NOMO-1 treated with dmso at 0.1 percent for 144 hours (cell line): ENCODE data around the gene SKAP1.
"Not testable (repeated sequence)": the region's sequence is repeated elsewhere in the genome, so short reads cannot be mapped to it uniquely, and the experiment has no call there.

Experiments
- DNase-seq: peaks from one replicate; lab custom pipeline; 2025; ENCODE audit not compliant: unreplicated experiment; lab: John Stamatoyannopoulos, UW

SKAP1 gene

DNA sequence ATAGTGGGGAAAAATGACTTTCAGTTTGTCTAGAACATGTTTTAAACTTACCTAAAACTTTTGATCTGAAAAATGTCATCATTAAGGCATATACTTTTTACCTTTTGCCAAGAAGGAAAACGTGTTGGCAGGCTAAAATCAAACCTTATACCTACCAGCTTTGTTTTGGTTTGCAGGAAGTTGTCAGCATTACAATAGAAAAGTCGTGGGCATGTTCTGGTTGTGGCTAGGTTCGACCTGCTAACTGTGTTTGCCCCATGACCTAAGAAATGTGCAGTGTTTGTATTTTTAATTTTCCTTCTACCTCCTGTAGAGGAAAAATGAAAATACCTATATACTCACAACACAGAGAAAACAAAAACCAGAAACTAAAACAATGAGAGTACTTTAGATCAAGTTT, 13.0 kb downstream of the SKAP1 start:
- DNase-seq, result no peak

DNA sequence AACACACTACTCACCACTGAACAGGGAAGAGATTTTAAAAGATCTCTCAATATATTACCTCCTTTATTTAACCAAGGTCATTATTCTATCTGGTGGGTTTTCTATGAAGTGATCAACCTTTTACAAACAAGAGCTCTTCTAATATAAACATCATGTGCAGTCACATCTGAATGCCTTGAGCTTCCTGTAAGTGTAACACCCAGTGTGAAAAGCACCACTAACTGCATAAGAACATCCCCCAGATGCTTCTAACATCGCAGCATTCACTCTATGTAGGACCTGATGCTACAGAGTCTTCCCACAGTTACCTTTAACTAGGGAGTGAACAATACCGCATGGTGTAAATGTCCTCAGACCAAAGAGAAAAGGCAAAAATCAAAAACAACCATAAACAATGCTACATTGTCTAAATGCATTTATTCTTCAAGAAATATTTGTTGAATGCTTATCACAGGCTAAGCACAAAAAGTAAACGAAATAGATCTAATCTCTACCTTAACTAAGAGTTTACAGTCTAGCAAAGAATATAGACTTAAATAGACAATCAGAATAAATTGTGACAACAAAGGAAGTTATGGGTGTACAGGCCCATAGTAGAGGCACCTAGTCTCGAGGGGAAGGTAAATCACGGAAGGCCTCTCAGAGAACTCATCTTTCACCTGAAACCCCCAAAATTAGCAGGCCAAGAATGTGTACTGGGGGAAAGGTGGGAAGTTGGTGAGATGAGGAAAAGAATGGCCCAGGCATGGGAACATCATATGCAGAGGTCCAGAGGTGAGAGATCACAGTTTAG, 16.2 kb downstream of the SKAP1 start:
- no peak for DNase-seq

- DNase-seq, result no peak
Measured at GRCh38 chr17:48412841-48413240, 17.2 kb downstream of the SKAP1 start.

DNA sequence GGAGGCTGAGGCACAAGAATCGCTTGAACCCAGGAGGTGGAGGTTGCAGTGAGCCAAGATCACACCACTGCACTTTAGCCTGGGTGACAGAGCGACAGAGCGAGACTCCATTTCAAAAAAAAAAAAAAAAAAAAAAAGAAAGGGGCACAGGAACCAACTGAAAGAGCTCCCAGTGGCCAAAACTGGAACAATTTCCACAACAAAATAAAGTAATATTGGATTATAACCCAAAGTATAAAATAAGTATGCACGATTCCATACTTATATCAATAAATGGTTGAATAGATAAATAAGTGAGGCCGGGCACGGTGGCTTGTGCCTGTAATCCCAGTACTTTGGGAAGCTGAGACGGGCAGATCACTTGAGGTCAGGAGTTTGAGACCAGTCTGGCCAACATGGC, 19.2 kb downstream of the SKAP1 start:
- not testable (repeated sequence) for DNase-seq

DNA sequence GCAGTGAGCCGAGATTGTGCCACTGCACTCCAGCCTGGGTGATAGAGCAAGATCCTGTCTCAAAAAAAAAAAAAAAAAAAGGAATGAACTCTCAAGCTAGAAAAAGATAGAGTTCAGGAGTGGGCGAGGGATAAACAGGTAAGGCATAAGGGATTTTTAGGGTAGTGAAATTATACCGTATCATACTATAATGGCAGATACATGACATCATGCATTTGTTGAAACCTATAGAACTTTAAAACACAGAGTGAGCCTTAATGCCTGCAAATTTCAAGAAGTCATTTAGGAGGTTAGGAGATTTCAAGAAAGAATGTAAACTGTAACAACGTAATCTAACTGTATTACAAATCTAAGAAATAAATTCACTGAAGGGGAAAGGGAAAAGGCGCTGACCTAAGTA, 20.4 kb downstream of the SKAP1 start:
- DNase-seq, result no peak

- DNase-seq, result no peak
Measured at GRCh38 chr17:48406936-48407567, 23.0 kb downstream of the SKAP1 start.

DNA sequence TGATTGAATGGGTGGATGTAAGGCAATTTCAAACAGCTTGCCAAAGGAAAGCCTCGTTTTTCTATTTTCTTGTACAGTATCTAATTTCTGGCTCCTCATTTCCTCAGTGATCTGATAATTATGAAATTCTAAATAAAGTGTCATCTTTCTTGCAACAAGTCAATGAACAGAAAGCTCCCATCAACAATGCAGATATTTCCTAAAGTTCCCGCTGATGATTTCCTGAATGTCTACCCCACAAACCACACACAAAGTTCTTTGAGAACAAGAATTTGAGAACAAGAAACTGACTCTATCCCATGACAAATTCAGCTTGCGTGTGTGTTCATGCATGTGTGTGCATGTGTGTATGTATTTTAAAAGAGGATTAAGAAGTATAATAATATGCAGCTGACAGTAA, 35.2 kb downstream of the SKAP1 start:
- no peak for DNase-seq

DNA sequence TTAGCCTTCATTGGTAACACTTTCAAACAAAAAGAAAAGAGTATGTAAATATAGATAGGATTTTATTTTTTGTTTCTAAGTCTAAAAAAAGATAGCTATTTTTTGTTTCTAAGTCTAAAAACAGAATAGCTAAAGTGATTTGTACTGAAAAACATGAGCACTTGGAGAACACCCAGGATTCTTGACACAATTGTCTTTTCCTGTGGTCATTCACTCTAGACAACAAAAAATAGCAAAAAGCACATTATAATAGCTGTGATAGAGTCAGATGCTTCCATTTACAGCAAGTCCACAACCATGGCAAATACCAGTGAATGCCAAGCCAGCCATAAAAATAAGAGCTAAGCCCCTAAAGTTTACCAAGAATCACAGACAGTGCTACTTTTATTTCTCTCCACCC, 36.7 kb downstream of the SKAP1 start:
- DNase-seq, result no peak

- no peak for DNase-seq
Measured at GRCh38 chr17:48392857-48393256, 37.2 kb downstream of the SKAP1 start.

DNA sequence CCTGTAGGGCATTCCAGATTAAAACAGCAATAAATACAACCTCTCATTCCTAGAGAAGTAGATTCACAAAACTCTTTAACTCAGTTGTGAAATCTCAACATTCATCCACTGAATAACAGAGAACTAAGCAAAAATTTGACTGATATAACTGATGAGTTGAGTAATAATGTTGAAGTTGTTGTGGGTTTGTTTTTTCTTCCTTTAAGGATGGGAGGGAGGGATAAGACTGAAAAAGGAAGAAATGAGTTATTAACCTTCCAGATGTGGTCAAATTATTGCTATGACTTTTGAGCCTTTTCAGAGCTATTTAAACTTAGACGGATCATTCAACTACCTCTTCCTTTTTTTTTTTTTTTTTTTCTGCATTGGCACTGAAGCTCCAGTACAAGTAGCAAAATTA, 38.6 kb downstream of the SKAP1 start:
- DNase-seq, result peak; percentile 28

DNA sequence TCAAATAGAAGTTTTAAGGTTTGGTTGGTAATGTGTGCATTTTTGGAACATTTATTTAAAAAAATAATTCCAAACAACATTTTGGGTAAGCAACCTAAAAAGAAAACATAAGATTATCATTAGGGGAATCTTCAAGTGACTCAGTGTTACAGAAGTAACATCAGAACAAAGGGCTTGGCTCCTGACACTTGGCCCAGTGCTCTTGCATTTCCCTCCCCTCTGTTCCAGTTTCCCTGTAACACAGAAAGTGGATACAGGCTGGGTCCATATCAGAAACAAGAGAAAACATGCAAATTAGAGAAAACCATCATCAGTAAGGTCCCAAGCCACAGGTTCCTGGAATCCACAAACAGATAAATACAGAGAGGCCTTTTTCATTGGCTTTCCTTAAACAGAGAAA, 40.1 kb downstream of the SKAP1 start:
- no peak for DNase-seq

- DNase-seq, result no peak
Measured at GRCh38 chr17:48388955-48389743, 40.9 kb downstream of the SKAP1 start.

- DNase-seq, result no peak
Measured at GRCh38 chr17:48386826-48387225, 43.2 kb downstream of the SKAP1 start.

GRCh38 chr17:48385319-48385718, 44.7 kb downstream of the SKAP1 start:
- no peak for DNase-seq

GRCh38 chr17:48384164-48384563, 45.9 kb downstream of the SKAP1 start:
- no peak for DNase-seq

DNA sequence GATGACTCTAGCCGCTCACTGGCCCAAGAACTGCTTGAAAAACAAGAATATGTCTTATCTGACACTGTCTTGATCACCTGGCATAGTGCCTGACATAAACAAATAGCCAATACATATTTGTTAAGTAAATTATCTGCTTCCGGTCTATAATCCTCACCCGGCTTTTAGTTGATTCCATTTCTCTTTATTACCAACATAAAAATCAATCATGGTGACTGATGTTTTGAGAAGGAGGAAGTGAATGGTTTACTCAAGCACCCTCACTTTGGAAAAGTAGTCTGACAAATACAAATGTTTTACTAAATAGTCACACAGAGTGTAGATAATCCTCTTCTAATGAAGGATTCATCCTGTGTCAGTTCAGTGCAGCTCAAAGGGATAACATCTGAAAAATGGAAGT, 47.0 kb downstream of the SKAP1 start:
- no peak for DNase-seq

- no peak for DNase-seq
Measured at GRCh38 chr17:48378708-48379392, 51.2 kb downstream of the SKAP1 start.

GRCh38 chr17:48378238-48378637, 51.8 kb downstream of the SKAP1 start:
- no peak for DNase-seq

GRCh38 chr17:48376682-48377325, 53.2 kb downstream of the SKAP1 start:
- no peak for DNase-seq

DNA sequence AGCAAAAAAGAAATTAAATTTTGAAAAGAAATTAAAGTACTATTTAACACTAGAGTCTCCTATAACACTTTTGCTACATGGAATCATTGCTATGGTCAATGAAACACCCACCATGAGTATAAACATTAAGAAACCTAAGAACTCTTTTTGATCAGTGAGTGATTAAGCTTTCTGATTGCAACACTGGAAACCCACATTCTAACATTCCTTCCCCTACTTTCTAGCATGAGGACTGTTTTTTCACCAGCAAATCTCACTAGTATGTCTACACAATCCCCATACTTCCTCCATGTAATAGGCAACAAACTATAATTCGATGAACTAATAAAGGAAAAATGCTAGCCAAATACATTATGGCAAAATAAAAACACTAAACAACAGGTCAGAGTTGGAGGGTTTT, 54.7 kb downstream of the SKAP1 start:
- DNase-seq, result no peak

DNA sequence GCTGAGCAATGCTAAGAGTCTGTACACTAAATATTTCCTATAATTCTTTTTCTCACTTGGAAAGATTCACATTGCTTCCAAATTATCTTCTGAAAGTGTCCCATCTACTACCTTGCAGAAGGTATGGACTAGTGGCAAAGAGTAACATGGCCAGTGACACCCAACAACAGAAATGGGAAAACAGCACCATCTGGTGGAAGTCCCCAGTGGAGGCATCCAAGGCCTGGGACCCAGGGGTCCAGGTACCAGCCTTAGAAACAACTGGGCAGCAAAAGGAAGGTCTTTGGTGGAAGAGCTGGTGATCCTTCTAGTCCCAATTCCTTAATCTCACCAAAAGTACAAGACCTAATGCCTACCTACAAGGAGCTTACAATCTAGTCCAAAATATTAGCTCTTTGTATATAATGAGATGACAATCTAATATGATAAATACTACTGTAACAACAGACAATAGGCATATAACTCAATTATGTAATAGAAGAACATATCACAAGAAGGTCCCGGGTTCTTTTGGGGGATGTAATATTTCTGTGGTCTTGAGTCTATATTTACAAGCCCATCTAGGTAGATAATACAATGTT, 55.3 kb downstream of the SKAP1 start:
- no peak for DNase-seq
